ENCODE data around the gene RHOBTB1.

RHOBTB1 gene

GRCh38 chr10:60937784-60938654 lies 6.0 kb downstream of the RHOBTB1 start:
- Histone ChIP-seq H3K27ac (ENCODE audit: poor library complexity, severe bottlenecking) (no peak overlapping the region), H3K27me3 (ENCODE audit: insufficient read depth, poor library complexity, severe bottlenecking) (no peaks in the 10 kb centered on the region), H3K9me3 (ENCODE audit: severe bottlenecking) (no peaks in the 10 kb centered on the region), H3K36me3 (ENCODE audit: low read depth) (no peaks in the 10 kb centered on the region), H3K4me3 (ENCODE audit: severe bottlenecking) (no peak overlapping the region), H3K4me1 (ENCODE audit: insufficient read depth, poor library complexity, severe bottlenecking) (peaks cover 3% of the 10 kb centered on the region)
- DNase-seq (ENCODE audit: low spot score) (no peak), ATAC-seq (ENCODE audit: low read depth) (no peak)
- no peak for TF ChIP-seq CTCF (IDR thresholded peaks at IDR 0.05; ENCODE audit: poor library complexity, severe bottlenecking)

GRCh38 chr10:60937022-60937421 lies 7.0 kb downstream of the RHOBTB1 start:
- Histone ChIP-seq H3K4me1 (ENCODE audit: insufficient read depth, poor library complexity, severe bottlenecking) (no peaks in the 10 kb centered on the region), H3K27me3 (ENCODE audit: insufficient read depth, poor library complexity, severe bottlenecking) (no peaks in the 10 kb centered on the region), H3K4me3 (ENCODE audit: severe bottlenecking) (no peak overlapping the region), H3K27ac (ENCODE audit: poor library complexity, severe bottlenecking) (no peak overlapping the region), H3K9me3 (ENCODE audit: severe bottlenecking) (no peaks in the 10 kb centered on the region), H3K36me3 (ENCODE audit: low read depth) (no peaks in the 10 kb centered on the region)
- ATAC-seq (ENCODE audit: low read depth) (no peak), DNase-seq (ENCODE audit: low spot score) (no peak)
- no peak for TF ChIP-seq CTCF (IDR thresholded peaks at IDR 0.05; ENCODE audit: poor library complexity, severe bottlenecking)

GRCh38 chr10:60934215-60935175 lies 9.5 kb downstream of the RHOBTB1 start:
- no peak for ATAC-seq (ENCODE audit: low read depth)
- Histone ChIP-seq H3K9me3 (ENCODE audit: severe bottlenecking) (no peaks in the 10 kb centered on the region), H3K36me3 (ENCODE audit: low read depth) (no peaks in the 10 kb centered on the region), H3K4me3 (ENCODE audit: severe bottlenecking) (no peak overlapping the region), H3K4me1 (ENCODE audit: insufficient read depth, poor library complexity, severe bottlenecking) (no peaks in the 10 kb centered on the region), H3K27ac (ENCODE audit: poor library complexity, severe bottlenecking) (no peak overlapping the region), H3K27me3 (ENCODE audit: insufficient read depth, poor library complexity, severe bottlenecking) (no peaks in the 10 kb centered on the region)
- DNase-seq (ENCODE audit: low spot score): no peak
- no peak for TF ChIP-seq CTCF (IDR thresholded peaks at IDR 0.05; ENCODE audit: poor library complexity, severe bottlenecking)

- H3K4me1 ChIP-seq (ENCODE audit: insufficient read depth, poor library complexity, severe bottlenecking): no peaks in the 10 kb centered on the region
- TF ChIP-seq CTCF (IDR thresholded peaks at IDR 0.05; ENCODE audit: poor library complexity, severe bottlenecking): no peak
- H3K4me3 ChIP-seq (ENCODE audit: severe bottlenecking): no peak overlapping the region
- DNase-seq (ENCODE audit: low spot score) (no peak), ATAC-seq (ENCODE audit: low read depth) (no peak)
- no peaks in the 10 kb centered on the region for H3K27me3 ChIP-seq (ENCODE audit: insufficient read depth, poor library complexity, severe bottlenecking)
- H3K36me3 ChIP-seq (ENCODE audit: low read depth): no peaks in the 10 kb centered on the region
- H3K27ac ChIP-seq (ENCODE audit: poor library complexity, severe bottlenecking): no peak overlapping the region
- H3K9me3 ChIP-seq (ENCODE audit: severe bottlenecking): no peaks in the 10 kb centered on the region
Measured at GRCh38 chr10:60932756-60933155, 11.2 kb downstream of the RHOBTB1 start.
